ENCODE measurements around the gene SPATA25. TPM values are rescaled to one million over a fixed set of nuclear protein-coding genes. Genes with fewer than 3 reads are reported as not detected.
"Not testable (repeated sequence)": the region's sequence is repeated elsewhere in the genome, so short reads cannot be mapped to it uniquely, and the experiment has no call there.

SPATA25 gene
- total RNA-seq, 1 donor from 2014 or later, result 2.0 TPM

DNA sequence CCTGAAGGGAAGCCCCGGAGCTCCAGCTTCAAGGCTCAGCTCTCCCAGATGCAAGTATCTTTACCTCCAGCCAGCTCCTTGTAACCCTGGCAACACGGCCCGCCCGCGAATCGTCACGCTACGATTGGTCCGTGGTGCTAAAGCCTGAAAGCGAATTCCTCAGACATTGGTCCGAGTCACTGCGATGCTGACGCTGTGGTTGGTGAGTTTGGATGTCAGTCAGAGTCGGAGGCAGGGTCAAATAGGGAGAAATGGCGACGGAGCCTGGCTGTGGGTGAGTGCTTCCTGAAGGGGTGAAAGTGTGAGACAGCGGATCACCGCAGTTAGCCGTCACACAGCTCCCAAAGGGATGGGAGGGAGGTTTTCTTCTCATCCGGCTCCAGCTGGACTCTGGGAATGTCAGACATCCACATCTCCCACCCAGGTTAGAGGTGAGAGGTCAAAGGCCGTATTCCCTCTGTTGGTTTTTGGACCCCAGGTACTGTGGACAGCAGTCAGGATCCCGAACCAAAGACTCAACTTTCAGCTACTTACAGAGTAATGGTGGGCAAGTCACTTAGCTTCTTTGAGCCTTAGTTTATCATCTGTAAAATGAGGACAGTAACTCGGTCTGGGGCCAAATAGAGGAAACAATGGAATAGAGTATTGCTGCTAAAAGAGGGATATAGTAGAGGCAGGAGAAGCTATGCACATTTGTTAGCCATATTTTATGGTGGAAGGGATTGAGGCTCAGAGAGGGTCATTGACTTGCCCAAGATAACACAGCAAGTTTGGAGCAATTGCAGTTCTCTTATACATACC, 6.2 kb downstream of the SPATA25 start, which contains the start of gene ZSWIM1:
Gene ZSWIM1, plus strand, starts transcription at position 240 of the 801 bp plus-strand sequence. CDS start 1,366 bp downstream, outside the sequence.
- ATAC-seq (peak; percentile 96), DNase-seq (ENCODE audit: missing footprints) (peak; percentile 99)
- intact Hi-C loops (cut with DNase I), result loop anchor here (2.0 kb wide), 1 partner anchor 46 kb away; no protein-coding TSS in a partner anchor

- peak; percentile 46 for ATAC-seq
Observed at GRCh38 chr20:45878076-45878761, 9.2 kb downstream of the SPATA25 start.

DNA sequence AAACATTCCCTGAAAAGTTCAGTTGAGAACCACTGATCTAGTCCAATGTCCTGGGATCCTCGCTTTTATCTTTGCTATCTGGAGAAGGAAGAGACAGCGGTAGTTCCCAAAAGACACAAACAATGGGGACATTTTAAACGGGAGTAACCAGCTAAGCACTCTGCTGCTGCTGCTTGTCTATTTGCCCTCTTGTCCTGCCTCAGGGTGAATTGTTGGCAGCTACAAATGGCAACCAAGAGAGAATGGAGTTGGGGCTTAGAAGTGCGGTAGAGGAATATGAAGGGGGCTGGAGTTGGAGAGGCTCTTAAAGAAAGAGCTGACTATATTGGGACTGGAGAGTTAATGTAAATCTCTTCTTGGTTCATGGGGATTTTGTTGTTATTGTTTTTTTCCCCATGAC, 12.8 kb downstream of the SPATA25 start:
- DNase-seq (ENCODE audit: missing footprints), result no peak
- no peak for ATAC-seq
- intact Hi-C loops (cut with DNase I), result no loop called here

More at GRCh38 chr20:45878076-45878761, 9.2 kb downstream of the SPATA25 start:
- DNase-seq (ENCODE audit: missing footprints), result no peak
- intact Hi-C loops (cut with DNase I), result no loop called here

DNA sequence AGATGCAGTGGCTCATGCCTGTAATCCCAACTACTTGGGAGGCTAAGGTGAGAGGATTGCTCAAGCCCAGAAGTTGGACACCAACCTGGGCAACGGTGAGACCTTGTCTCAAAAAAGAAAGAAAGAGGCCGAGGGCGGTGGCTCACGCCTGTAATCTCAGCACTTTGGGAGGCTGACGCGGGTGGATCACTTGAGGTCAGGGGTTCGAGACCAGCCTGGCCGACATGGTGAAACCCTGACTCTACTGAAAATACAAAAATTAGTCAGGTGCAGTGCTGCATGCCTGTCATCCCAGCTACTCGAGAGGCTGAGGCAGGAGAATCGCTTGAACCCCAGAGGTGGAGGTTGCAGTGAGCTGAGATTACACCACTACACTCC, 13.3 kb downstream of the SPATA25 start:
- DNase-seq (ENCODE audit: missing footprints); intact Hi-C loops (cut with DNase I); ATAC-seq: not testable (repeated sequence)

DNA sequence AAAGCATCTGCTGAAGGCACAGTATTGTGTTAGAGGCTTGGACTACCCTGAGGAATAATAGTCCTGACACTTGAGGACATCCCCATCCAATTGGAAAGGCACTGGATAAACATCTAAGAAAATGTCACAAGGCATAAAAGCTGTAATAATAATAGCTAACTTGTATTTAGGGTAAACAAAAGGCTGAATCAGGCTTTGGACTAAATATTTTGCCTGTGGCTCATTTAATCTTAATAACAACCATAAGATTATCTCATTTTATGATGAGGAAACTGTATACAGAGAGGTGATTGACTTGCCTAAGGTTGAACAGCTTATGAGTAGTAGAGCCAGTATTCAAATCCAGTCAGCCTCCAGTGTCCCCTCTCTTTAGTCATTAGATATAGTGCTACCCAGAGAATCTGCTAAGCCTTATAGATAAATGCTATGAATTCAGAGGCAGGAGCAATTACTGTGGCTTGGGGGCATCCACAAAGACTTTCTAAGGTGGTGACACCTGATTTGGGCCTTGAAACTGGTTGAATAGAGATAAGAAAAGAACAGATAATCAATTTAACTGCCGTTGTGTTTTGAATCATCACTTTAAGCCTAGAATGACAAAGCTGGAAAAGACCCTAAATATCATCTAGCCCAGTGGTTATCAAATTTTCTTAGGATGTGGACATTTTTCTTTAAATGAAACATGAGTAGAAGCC, 13.9 kb downstream of the SPATA25 start:
- ATAC-seq (no peak), DNase-seq (ENCODE audit: missing footprints) (no peak)
- intact Hi-C loops (cut with DNase I), result no loop called here

DNA sequence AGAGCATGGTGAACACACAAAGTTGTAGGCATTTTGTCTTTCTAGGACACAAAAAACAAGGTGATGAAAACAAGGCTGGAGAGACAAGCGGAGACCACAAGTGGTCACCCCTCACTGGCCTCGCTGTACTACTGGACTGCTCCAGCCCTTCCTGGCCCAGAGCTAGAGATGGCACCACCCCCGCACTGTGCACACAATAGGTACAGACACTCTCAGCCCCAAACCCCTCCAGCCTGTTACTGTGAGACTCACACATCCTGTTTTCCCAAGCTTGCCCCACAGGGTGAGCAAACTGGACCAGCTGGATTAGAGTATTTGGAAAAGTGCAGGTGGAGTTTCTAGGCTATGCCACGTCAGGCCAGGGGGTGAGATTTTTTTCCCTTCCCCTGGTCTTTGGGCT, 14.8 kb downstream of the SPATA25 start:
- DNase-seq (ENCODE audit: missing footprints) (peak; percentile 4), ATAC-seq (no peak)
- intact Hi-C loops (cut with DNase I), result no loop called here

- DNase-seq (ENCODE audit: missing footprints) (no peak), ATAC-seq (no peak)
- intact Hi-C loops (cut with DNase I), result no loop called here
Observed at GRCh38 chr20:45867819-45868176, 19.6 kb downstream of the SPATA25 start.

- intact Hi-C loops (cut with DNase I), result no loop called here
- DNase-seq (ENCODE audit: missing footprints) (no peak), ATAC-seq (no peak)
Observed at GRCh38 chr20:45867136-45867818, 20.1 kb downstream of the SPATA25 start.

- intact Hi-C loops (cut with DNase I), result no loop called here
- no peak for ATAC-seq
Observed at GRCh38 chr20:45866454-45866853, 21.0 kb downstream of the SPATA25 start.

GRCh38 chr20:45863543-45864470, 23.6 kb downstream of the SPATA25 start:
- ATAC-seq (no peak), DNase-seq (ENCODE audit: missing footprints) (no peak)
- intact Hi-C loops (cut with DNase I), result no loop called here

More at GRCh38 chr20:45866454-45866853, 21.0 kb downstream of the SPATA25 start:
- DNase-seq (ENCODE audit: missing footprints), result no peak

GRCh38 chr20:45861221-45862075, 26.0 kb downstream of the SPATA25 start:
- no peak for ATAC-seq
- DNase-seq (ENCODE audit: missing footprints), result no peak
- intact Hi-C loops (cut with DNase I), result no loop called here

GRCh38 chr20:45860560-45861220, 26.7 kb downstream of the SPATA25 start:
- intact Hi-C loops (cut with DNase I), result no loop called here
- DNase-seq (ENCODE audit: missing footprints), result no peak
- ATAC-seq, result no peak

- DNase-seq (ENCODE audit: missing footprints) (no peak), ATAC-seq (no peak)
- intact Hi-C loops (cut with DNase I), result no loop called here
Observed at GRCh38 chr20:45859916-45860315, 27.5 kb downstream of the SPATA25 start.

DNA sequence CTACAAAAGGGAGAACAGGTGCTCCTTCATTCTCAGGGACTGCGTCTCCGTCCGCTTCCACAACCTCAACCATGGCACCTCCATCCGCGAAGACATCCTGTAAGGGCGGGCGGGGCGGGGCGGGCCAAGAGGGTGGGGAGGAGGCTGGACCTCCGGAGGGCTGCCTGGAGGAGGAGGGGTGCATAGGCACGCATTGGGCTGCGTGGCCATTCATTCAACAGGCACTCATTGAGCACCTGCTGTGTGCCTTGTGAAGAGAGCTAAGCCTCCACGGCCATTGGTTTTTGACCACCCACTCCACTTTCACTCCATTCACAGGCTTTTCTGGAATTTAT, 29.6 kb downstream of the SPATA25 start:
- DNase-seq (ENCODE audit: missing footprints) (no peak), ATAC-seq (no peak)
- intact Hi-C loops (cut with DNase I), result no loop called here

GRCh38 chr20:45857114-45857881, 30.1 kb downstream of the SPATA25 start, which contains the start of the genes ACOT8 and ZSWIM3:
Gene ACOT8, minus strand, starts transcription at chr20:45857392. Its CDS starts 77 bp downstream, at chr20:45857315.
Gene ZSWIM3, plus strand, starts transcription at chr20:45857614. Its CDS starts 212 bp downstream, at chr20:45857826.
- intact Hi-C loops (cut with DNase I), result no loop called here

GRCh38 chr20:45853484-45853883, 33.9 kb downstream of the SPATA25 start:
- DNase-seq (ENCODE audit: missing footprints) (no peak), ATAC-seq (no peak)
- intact Hi-C loops (cut with DNase I), result no loop called here

More at GRCh38 chr20:45857114-45857881, 30.1 kb downstream of the SPATA25 start, which contains the start of the genes ACOT8 and ZSWIM3:
- ATAC-seq (peak; percentile 99), DNase-seq (ENCODE audit: missing footprints) (peak; percentile 94)
